Measurements from ENCODE around the gene ITGA11.

Gene ITGA11

DNA sequence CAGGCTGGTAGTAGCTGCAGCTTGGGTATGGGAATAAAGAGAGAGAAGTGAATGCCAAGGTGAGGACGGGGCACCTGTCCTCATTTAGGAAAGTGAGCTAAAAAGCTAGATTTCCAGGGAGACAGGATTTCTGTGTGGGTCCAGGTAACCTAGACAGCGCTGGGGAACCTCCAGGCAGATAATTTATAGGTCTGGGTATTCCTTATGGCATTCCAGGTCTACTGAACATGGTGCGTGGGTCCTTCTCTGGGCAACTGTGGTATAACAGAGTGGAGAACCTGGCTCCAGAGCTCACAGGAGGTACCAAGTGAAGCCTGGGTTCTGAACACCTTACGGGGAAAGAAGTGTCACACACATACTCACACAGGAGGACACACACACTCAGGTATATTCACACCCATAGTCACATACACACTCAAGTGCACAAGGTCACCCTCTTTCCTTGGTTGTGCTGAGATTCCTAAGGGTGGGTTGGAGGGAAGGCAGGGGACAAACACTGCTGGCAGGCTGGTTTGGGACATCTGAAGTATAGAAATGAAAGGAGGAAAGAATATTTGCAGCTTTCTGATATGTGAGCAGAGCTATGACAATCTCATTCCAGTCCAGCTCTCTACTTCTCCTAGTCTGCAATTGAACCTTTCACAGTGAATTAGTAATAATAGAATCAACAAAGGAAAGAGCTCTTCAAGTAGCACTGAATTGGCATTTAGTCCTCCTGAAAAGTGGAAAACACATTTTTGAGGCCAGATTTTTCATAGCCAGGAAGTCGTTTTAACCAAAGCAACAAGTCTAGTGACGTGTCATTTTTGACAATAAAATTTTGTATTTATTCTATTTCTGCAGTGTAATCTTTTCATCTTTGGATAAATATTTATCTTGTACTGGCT lies 37.4 kb upstream of the ITGA11 start:
- no peak for DNase-seq (ENCODE audit: insufficient read length, low spot score)
- FAIRE-seq, result no peak

DNA sequence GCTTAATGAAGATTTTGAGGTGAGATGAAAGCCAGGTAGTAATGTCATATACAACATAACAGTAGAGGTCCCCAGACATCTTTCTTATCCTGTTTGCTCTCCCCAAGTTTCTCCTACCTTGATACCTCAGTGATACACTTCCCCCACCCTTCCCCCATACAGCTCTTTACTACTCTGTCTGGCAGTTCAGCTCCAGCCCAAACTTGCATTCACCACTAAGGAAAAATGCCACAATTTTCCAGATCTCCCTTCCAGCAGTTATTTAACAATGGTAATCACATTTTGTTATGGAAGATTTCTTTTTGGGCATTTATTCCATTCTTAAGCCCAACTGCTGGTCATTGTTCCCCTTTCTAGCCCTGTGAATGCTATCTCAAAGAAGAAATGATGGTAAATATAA lies 34.9 kb upstream of the ITGA11 start:
- DNase-seq (ENCODE audit: insufficient read length, low spot score), result no peak
- no peak for FAIRE-seq
- TF ChIP-seq POU2F2 (IDR thresholded peaks at IDR 0.05; ENCODE audit: low read depth, low read length) (no peak), SPI1 (IDR thresholded peaks at IDR 0.05; ENCODE audit: low read depth, low read length) (no peak), PAX5 (IDR thresholded peaks at IDR 0.05; ENCODE audit: insufficient read depth, low read length, severe bottlenecking) (no peak), POLR2A (IDR thresholded peaks at IDR 0.05; ENCODE audit: low read depth, low read length) (no peak), TAF1 (IDR thresholded peaks at IDR 0.05; ENCODE audit: low read depth, low read length) (no peak), POLR2AphosphoS5 (IDR thresholded peaks at IDR 0.05; ENCODE audit: low read depth, low read length) (no peak)

More for the DNA sequence above, 37.4 kb upstream of the ITGA11 start:
- TF ChIP-seq TAF1 (IDR thresholded peaks at IDR 0.05; ENCODE audit: low read depth, low read length), result no peak
- no peak for TF ChIP-seq POLR2AphosphoS5 (IDR thresholded peaks at IDR 0.05; ENCODE audit: low read depth, low read length)

DNA sequence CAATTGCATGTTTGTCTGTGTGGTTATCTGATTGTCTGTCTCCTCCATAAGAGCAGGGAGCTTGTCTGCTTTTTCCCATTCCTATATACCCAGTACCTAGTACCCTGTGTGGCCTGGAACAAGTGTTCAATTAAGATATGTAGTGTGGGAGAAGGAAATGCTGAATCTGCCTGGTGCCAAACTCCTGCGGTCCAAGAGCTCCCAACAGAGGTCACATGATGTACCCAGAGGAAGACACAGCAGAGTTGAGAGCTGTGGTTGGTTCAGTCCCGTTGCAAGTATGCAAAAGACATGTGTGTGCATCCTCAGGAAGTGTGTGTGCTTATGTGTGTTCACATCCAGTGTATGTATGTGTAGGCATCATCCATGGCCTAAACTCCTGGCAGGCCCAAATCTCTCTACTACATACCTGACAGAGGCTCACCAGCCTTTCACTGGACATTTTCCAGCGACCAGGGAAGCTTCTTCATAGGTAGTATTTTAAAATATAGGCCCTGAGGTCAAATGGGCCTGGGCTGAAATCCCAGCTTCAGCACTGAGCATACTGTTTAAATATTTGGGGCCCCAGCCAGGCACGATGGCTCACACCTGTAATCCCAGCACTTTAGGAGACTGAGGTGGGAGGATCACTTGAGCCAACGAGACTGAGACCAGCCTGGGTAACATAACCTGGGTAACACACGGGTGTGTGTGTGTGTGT lies 34.0 kb upstream of the ITGA11 start:
- TF ChIP-seq PAX5 (IDR thresholded peaks at IDR 0.05; ENCODE audit: insufficient read depth, low read length, severe bottlenecking) (no peak), POLR2AphosphoS5 (IDR thresholded peaks at IDR 0.05; ENCODE audit: low read depth, low read length) (no peak), TAF1 (IDR thresholded peaks at IDR 0.05; ENCODE audit: low read depth, low read length) (no peak), SPI1 (IDR thresholded peaks at IDR 0.05; ENCODE audit: low read depth, low read length) (no peak), POU2F2 (IDR thresholded peaks at IDR 0.05; ENCODE audit: low read depth, low read length) (no peak), POLR2A (IDR thresholded peaks at IDR 0.05; ENCODE audit: low read depth, low read length) (no peak)
- DNase-seq (ENCODE audit: insufficient read length, low spot score) (no peak), FAIRE-seq (no peak)

DNA sequence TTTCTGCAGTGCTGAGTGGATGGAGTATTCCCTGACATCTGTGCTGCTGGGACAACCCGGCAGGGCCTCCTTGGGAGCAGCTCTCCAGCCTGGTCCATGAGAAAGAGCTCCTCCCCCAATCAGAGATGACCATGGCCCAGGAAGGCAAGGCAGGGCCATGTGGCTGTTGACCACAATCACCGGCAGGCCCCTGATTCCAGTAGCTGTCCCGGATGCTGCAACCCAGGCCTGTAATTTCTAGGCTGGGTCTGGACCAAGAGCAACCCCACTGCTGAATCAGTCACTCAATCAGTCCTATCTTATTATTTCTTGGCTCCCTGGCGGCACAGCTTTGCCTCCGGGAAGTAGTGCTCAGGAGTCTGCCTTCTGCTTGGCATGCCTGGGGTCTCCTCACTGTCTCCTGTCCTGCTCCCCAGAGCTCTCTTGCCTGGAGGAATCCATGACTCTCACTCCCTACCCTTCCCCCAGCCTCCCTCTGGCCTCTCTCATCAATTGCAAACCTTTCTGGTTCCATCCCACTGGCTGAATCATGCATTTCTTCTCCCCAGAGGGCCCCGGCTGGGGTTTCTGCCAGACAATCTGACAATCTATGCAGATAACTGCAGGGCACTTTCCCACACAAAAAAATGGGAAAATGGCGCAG lies 32.6 kb upstream of the ITGA11 start:
- TF ChIP-seq TAF1 (IDR thresholded peaks at IDR 0.05; ENCODE audit: low read depth, low read length) (no peak), POU2F2 (IDR thresholded peaks at IDR 0.05; ENCODE audit: low read depth, low read length) (no peak), PAX5 (IDR thresholded peaks at IDR 0.05; ENCODE audit: insufficient read depth, low read length, severe bottlenecking) (no peak), POLR2AphosphoS5 (IDR thresholded peaks at IDR 0.05; ENCODE audit: low read depth, low read length) (no peak), SPI1 (IDR thresholded peaks at IDR 0.05; ENCODE audit: low read depth, low read length) (no peak)
- FAIRE-seq, result no peak
- DNase-seq (ENCODE audit: insufficient read length, low spot score), result no peak

DNA sequence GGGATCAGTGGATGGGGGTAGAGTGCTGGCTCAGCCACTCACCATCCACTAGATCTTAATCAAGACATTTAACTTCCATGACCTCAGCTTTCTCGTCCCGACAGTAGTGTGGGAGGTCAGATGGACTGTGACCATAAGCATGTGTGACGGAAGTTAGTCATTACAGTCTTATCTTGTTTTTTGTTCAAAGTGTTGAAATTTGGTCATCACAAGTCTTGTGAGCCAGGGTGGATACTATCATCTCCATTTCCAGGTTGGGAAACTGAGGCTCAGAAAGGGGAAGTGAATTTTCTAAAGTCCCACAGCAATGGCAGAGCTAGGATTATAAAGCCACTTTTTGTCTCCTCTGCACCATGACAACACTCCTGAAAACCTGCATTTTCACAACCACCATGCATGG lies 32.0 kb upstream of the ITGA11 start:
- no peak for DNase-seq (ENCODE audit: insufficient read length, low spot score)
- TF ChIP-seq POLR2A (IDR thresholded peaks at IDR 0.05; ENCODE audit: low read depth, low read length) (no peak), POU2F2 (IDR thresholded peaks at IDR 0.05; ENCODE audit: low read depth, low read length) (no peak), TAF1 (IDR thresholded peaks at IDR 0.05; ENCODE audit: low read depth, low read length) (no peak), POLR2AphosphoS5 (IDR thresholded peaks at IDR 0.05; ENCODE audit: low read depth, low read length) (no peak), SPI1 (IDR thresholded peaks at IDR 0.05; ENCODE audit: low read depth, low read length) (no peak), PAX5 (IDR thresholded peaks at IDR 0.05; ENCODE audit: insufficient read depth, low read length, severe bottlenecking) (no peak)
- FAIRE-seq, result no peak

DNA sequence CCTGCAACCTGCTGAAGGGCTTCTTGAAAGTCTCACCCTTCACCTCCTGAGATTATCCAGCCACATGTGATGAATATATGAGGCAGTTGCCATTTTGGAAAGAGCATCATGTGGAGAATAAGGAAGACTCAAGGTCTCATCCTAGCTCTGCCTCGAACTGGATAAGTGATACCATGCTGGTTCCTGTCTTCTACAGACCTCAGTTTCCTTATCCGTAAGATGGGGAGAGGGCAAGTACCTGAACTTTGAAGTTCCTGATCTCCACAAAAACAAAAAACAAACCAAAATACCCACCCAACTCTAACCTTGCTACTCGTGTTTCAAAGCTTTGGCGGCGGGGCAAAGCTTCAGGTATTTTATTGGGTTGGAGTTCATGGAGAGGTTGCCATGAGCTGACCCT lies 31.5 kb upstream of the ITGA11 start:
- no peak for TF ChIP-seq SPI1 (IDR thresholded peaks at IDR 0.05; ENCODE audit: low read depth, low read length)
- TF ChIP-seq POU2F2 (IDR thresholded peaks at IDR 0.05; ENCODE audit: low read depth, low read length), result no peak
- TF ChIP-seq POLR2AphosphoS5 (IDR thresholded peaks at IDR 0.05; ENCODE audit: low read depth, low read length), result no peak
- no peak for TF ChIP-seq POLR2A (IDR thresholded peaks at IDR 0.05; ENCODE audit: low read depth, low read length)
- TF ChIP-seq TAF1 (IDR thresholded peaks at IDR 0.05; ENCODE audit: low read depth, low read length), result no peak
- TF ChIP-seq PAX5 (IDR thresholded peaks at IDR 0.05; ENCODE audit: insufficient read depth, low read length, severe bottlenecking), result no peak
- DNase-seq (ENCODE audit: insufficient read length, low spot score) (no peak), FAIRE-seq (no peak)

DNA sequence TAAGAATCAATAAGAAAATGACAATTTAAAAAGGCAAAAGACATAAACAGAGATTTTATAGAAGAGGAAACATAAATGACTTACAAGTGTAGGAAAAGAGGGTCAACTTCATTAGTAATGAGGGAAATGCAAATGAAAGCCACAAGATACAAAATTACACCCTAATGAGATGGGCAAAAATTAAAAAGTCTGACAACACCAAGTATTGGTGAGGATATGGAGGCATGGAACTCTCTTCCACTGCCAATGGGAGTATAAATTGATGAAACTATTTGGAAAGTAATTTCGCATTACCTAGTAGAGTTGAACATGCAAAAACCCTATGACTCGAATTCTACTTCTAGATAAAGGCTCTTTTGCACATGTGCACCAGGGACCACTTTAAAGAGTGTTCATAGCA lies 28.2 kb upstream of the ITGA11 start:
- no peak for TF ChIP-seq PAX5 (IDR thresholded peaks at IDR 0.05; ENCODE audit: insufficient read depth, low read length, severe bottlenecking)
- TF ChIP-seq SPI1 (IDR thresholded peaks at IDR 0.05; ENCODE audit: low read depth, low read length), result no peak
- TF ChIP-seq POLR2A (IDR thresholded peaks at IDR 0.05; ENCODE audit: low read depth, low read length), result no peak
- TF ChIP-seq POLR2AphosphoS5 (IDR thresholded peaks at IDR 0.05; ENCODE audit: low read depth, low read length), result no peak
- no peak for TF ChIP-seq POU2F2 (IDR thresholded peaks at IDR 0.05; ENCODE audit: low read depth, low read length)
- no peak for TF ChIP-seq TAF1 (IDR thresholded peaks at IDR 0.05; ENCODE audit: low read depth, low read length)
- FAIRE-seq, result no peak
- no peak for DNase-seq (ENCODE audit: insufficient read length, low spot score)

DNA sequence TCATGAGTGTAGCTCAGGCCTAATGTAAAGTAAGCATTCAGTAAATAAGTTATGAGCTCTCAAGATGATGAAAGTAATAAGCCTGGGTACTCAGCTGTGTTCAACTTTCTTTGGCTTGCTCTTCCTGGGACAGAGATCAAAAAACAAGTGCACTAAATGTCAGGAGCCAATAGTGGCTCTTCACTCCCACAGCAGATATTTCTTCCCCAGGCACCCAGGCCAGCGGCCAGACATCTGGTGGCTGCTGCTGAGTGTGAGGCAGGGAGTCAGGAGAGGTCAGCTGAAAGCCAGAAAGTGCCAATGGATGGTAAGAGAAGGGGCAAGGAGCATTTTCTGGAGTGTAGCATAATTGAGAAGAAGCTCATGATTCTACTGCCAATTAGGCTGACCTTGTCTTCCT lies 18.2 kb upstream of the ITGA11 start:
- DNase-seq (ENCODE audit: insufficient read length, low spot score) (no peak), FAIRE-seq (no peak)
- no peak for TF ChIP-seq SPI1 (IDR thresholded peaks at IDR 0.05; ENCODE audit: low read depth, low read length)
- no peak for TF ChIP-seq PAX5 (IDR thresholded peaks at IDR 0.05; ENCODE audit: insufficient read depth, low read length, severe bottlenecking)
- no peak for TF ChIP-seq POLR2A (IDR thresholded peaks at IDR 0.05; ENCODE audit: low read depth, low read length)
- no peak for TF ChIP-seq TAF1 (IDR thresholded peaks at IDR 0.05; ENCODE audit: low read depth, low read length)
- TF ChIP-seq POU2F2 (IDR thresholded peaks at IDR 0.05; ENCODE audit: low read depth, low read length), result no peak
- no peak for TF ChIP-seq POLR2AphosphoS5 (IDR thresholded peaks at IDR 0.05; ENCODE audit: low read depth, low read length)

DNA sequence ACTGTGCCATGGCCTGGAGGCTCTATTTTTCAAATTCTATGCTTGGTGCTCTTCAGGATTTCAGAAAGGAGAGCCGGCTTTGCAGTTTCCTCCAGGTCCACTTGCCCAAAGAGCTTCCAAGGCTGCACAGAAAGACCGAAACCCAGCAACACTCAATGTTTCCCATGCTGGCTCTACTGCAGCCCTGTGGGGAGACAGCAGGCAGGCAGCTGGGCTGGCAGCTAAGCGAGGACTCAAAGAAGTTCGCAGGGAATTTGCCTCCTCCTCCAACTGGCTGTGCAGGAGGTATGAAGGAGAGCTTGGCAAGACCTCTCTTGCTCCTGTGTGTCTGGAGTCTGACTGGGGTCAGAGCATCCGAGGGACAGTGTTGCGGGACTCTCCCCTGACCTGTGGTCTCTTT lies 17.4 kb upstream of the ITGA11 start:
- no peak for DNase-seq (ENCODE audit: insufficient read length, low spot score)
- no peak for TF ChIP-seq TAF1 (IDR thresholded peaks at IDR 0.05; ENCODE audit: low read depth, low read length)
- TF ChIP-seq POU2F2 (IDR thresholded peaks at IDR 0.05; ENCODE audit: low read depth, low read length), result no peak
- no peak for TF ChIP-seq POLR2A (IDR thresholded peaks at IDR 0.05; ENCODE audit: low read depth, low read length)
- FAIRE-seq, result no peak

Data from GM12891 (cell line).